OCI-LY7 (cell line): ENCODE data around the gene TGM2.

ENCODE experiments used
- CTCF ChIP-seq: fragments of 200-600 bp; sonication (generic); conservative IDR thresholded peaks from 2 replicates; pipeline ENCODE4 v1.5.1; 2014; ENCODE audit warnings: mild to moderate bottlenecking, antibody characterized with exemption, low read length, moderate library complexity, mixed read lengths
- EZH2phosphoT487 ChIP-seq: fragments of 200-600 bp; sonication (generic); IDR thresholded peaks from 2 replicates; pipeline ENCODE4 v1.6.1; 2018; ENCODE audit warnings: low read depth, borderline replicate concordance, mild to moderate bottlenecking, mixed run types, antibody characterized with exemption, low read length, moderate library complexity, mixed read lengths

GRCh38 chr20:38151455-38151854 is 13.6 kb downstream of the TGM2 start:
- TF ChIP-seq CTCF (no peak), EZH2phosphoT487 (no peak)
